GM12878 (cell line): ENCODE measurements around the gene RNU1-2. TPM values are rescaled to one million over a fixed set of nuclear protein-coding genes. Genes with fewer than 3 reads are reported as not detected.
"Not testable (repeated sequence)": the region's sequence is repeated elsewhere in the genome, so short reads cannot be mapped to it uniquely, and the experiment has no call there.

ENCODE experiments used
- ATAC-seq: fragments of 200-7000 bp; cut with Tn5 transposase; 3 replicates; pipeline ENCODE4 v1.9.1; 2020; ENCODE audit warnings: mild to moderate bottlenecking, moderate library complexity
- BruUV-seq: library from RNA; stranded (reverse); fragments of 400-500 nt; replicated peaks from 2 replicates; lab custom pipeline; 2021; lab: Mats Ljungman, UMichigan
- CTCF ChIA-PET: fragments of 300-600 bp; sonication (Branson Sonifier 250); formaldehyde crosslinking; extraction: SDS; loops from one replicate; lab custom pipeline; 2021; ENCODE audit warnings: inconsistent platforms; lab: Yijun Ruan, JAX
- POLR2A ChIA-PET: fragments of 350-600 bp; formaldehyde crosslinking; extraction: SDS; loops from one replicate; lab custom pipeline; 2021; ENCODE audit warnings: inconsistent platforms; lab: Charles Lee
- RAD21 ChIA-PET: fragments of 300-600 bp; sonication (Branson Sonifier 250); formaldehyde crosslinking; loops from one replicate; lab custom pipeline; 2023; ENCODE audit warnings: antibody characterized with exemption; ENCODE audit not compliant: unreplicated experiment; lab: Charles Lee
- SMC1A ChIA-PET: fragments of 300-600 bp; sonication (Branson Sonifier 250); formaldehyde crosslinking; loops from one replicate; lab custom pipeline; 2023; ENCODE audit not compliant: unreplicated experiment, uncharacterized antibody; lab: Charles Lee
- DNase-seq: peaks from one replicate; pipeline ENCODE4 v3.0.0-alpha.2; 2011; ENCODE audit warnings: low read depth, low spot score
- FAIRE-seq: peaks from 3 replicates; lab custom pipeline; 2011; peaks lifted over from hg19 to GRCh38; lab: Jason Lieb, UNC
- H2AFZ ChIP-seq: 2 replicates; pipeline ENCODE4 v1.6.0; 2011; ENCODE audit warnings: low read depth, low read length, control low read depth; ENCODE audit not compliant: control insufficient read depth
- H3K27ac ChIP-seq: 2 replicates; pipeline ENCODE4 v1.5.1; 2011; ENCODE audit warnings: control low read depth; ENCODE audit not compliant: control insufficient read depth, insufficient read depth
- H3K27me3 ChIP-seq, 2 experiments: replicated peaks in 1 of 2; 2 replicates each; pipeline versions ENCODE4 v1.6.0 to v1.6.1; 2011; ENCODE audit warnings: low read length in 1 of 2; ENCODE audit not compliant: control insufficient read depth in 2 of 2, insufficient read depth in 2 of 2
- H3K36me3 ChIP-seq, 2 experiments: 2 replicates each; pipeline ENCODE4 v1.5.1; 2011; ENCODE audit warnings: low read length in 1 of 2; ENCODE audit not compliant: control insufficient read depth in 2 of 2, insufficient read depth in 2 of 2
- H3K4me1 ChIP-seq: 2 replicates; pipeline ENCODE4 v1.6.1; 2011; ENCODE audit warnings: mild to moderate bottlenecking, low read length, moderate library complexity, mixed read lengths; ENCODE audit not compliant: control insufficient read depth, insufficient read depth
- H3K4me2 ChIP-seq: 2 replicates; pipeline ENCODE4 v1.6.0; 2011; ENCODE audit warnings: control low read depth; ENCODE audit not compliant: control insufficient read depth, insufficient read depth
- H3K4me3 ChIP-seq: fragments of 200-600 bp; sonication (generic); 2 replicates; pipeline ENCODE4 v1.5.1; 2016
- H3K79me2 ChIP-seq: 2 replicates; pipeline ENCODE4 v1.6.0; 2011; ENCODE audit warnings: low read length; ENCODE audit not compliant: control insufficient read depth, insufficient read depth
- H3K9ac ChIP-seq: 2 replicates; pipeline ENCODE4 v1.8.0; 2011; ENCODE audit warnings: low read length, control low read depth, mixed read lengths; ENCODE audit not compliant: control insufficient read depth, insufficient read depth
- H3K9me3 ChIP-seq: replicated peaks from 3 replicates; pipeline ENCODE4 v1.5.1; 2011; ENCODE audit warnings: mild to moderate bottlenecking, low read length; ENCODE audit not compliant: control insufficient read depth, insufficient read depth
- H4K20me1 ChIP-seq: 2 replicates; pipeline ENCODE4 v1.6.0; 2011; ENCODE audit not compliant: control insufficient read depth, insufficient read depth
- SREBF2 ChIP-seq: IDR thresholded peaks from 2 replicates; pipeline ENCODE4 v1.6.1; 2012; ENCODE audit warnings: mild to moderate bottlenecking, low read length
- ZNF24 ChIP-seq: fragments of 450-650 bp; IDR thresholded peaks from 2 replicates; pipeline ENCODE4 v1.6.1; 2017; ENCODE audit warnings: antibody characterized with exemption, mild to moderate bottlenecking
- WGBS: methylation state at CpG from one replicate; pipeline ENCODE4 v1.1.6; 2016; ENCODE audit warnings: low lambda C conversion rate; ENCODE audit not compliant: insufficient replicate concordance, insufficient coverage; ENCODE audit errors: missing lambda C conversion rate; 5-methylcytosine and 5-hydroxymethylcytosine counted together
- in situ Hi-C: fragments of 300-500 bp; cut with MboI; formaldehyde crosslinking; loops from 9 replicates; pipeline ENCODE4 v1.14.3; 2018; ENCODE audit warnings: mixed read lengths
- intact Hi-C: fragments of 100-400 bp; cut with micrococcal nuclease; formaldehyde crosslinking; loops from one replicate; pipeline ENCODE4 v1.14.2; 2022; ENCODE audit not compliant: unreplicated experiment
- polyA plus RNA-seq, 11 experiments: library from polyadenylated mRNA; depleted of rRNA in 4 of 11; unstranded in 6 of 11; stranded (reverse) in 5 of 11; fragments of >200 nt; fragmentation: Nextera tagmentation in 4 of 11; fragmentation: Illumina TruSeq in 1 of 11; extraction: Ambion mirVana in 4 of 11; extraction: Trizol in 1 of 11; gene quantifications; 1 replicate in 1 of 11; 2 replicates in 10 of 11; pipeline versions ENCODE4 v1.2.1 to v1.2.3, GENCODE V29; 2011 to 2016; ENCODE audit warnings: inconsistent platforms in 2 of 11, missing spikeins in 2 of 11, low read depth in 1 of 11
- total RNA-seq, 4 experiments: library from RNA; depleted of rRNA in 3 of 4; stranded (reverse); fragments of >200 nt in 3 of 4; fragmentation: Illumina TruSeq in 1 of 4; extraction: Trizol in 1 of 4; gene quantifications; 2 replicates each; pipeline versions ENCODE4 v1.2.1 to v1.2.3, GENCODE V29; 2013 to 2021

The RNU1-2 gene
- total and polyA plus RNA-seq, 10 of the 15 experiments (the other 5 are each of a cell fraction or from before 2014, with no cell fraction given): under 0.01 to 20,946 (median 4.7) TPM; not detected in 2

DNA sequence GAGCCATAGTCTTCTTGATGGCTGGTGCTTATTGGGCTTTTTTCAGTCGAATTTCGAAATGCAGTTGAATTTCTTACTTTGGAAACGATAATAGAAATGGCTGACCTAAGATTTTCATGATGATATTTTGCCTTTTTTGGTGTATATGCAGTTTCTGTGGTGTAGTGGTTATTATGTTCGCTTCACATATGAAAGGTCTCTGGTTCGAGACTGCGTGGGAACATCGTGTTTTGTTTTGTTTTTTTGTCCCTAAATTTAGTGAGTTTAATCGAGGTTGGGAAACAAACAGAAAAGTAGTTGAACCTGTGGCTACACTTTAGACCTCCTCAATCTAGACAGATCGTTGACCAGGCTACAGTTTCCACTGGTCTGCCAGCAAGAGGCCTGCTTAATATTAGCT is 35.7 kb upstream of the RNU1-2 start:
- H3K9me3 ChIP-seq, CTCF ChIA-PET, H3K27ac ChIP-seq, H3K4me3 ChIP-seq, DNase-seq, intact Hi-C loops, H4K20me1 ChIP-seq, H3K4me1 ChIP-seq, FAIRE-seq, SMC1A ChIA-PET, ATAC-seq, H3K4me2 ChIP-seq, POLR2A ChIA-PET, H3K36me3 ChIP-seq, RAD21 ChIA-PET, in situ Hi-C loops, BruUV-seq, H3K27me3 ChIP-seq, H3K79me2 ChIP-seq, H2AFZ ChIP-seq, H3K9ac ChIP-seq: not testable (repeated sequence)
- 49% methylated on average over 7 of the region's 9 CpGs for WGBS

DNA sequence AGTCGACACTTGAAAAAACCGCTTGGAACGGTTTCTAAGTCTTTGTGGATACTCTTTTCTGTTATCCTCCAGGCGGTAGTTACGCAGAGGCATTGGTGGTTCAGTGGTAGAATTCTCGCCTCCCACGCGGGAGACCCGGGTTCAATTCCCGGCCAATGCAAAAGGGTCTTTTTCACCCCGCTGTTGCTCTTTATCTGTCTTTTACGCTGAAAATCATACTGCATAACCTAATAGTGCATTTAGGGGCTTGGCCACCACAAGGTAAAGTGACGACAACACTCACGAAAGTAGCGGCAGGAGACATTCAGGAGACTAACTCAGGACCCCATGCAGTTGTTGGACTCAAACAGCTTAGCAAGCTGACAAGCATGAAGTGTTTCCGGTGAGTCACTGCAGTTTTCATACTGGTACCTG is 33.9 kb upstream of the RNU1-2 start:
- DNase-seq, H3K4me3 ChIP-seq, H3K79me2 ChIP-seq, intact Hi-C loops, BruUV-seq, in situ Hi-C loops, H3K9ac ChIP-seq, FAIRE-seq, POLR2A ChIA-PET, H3K27ac ChIP-seq, H3K36me3 ChIP-seq, H3K27me3 ChIP-seq, SMC1A ChIA-PET, CTCF ChIA-PET, H3K9me3 ChIP-seq, H3K4me1 ChIP-seq, H4K20me1 ChIP-seq, RAD21 ChIA-PET, H2AFZ ChIP-seq, H3K4me2 ChIP-seq: not testable (repeated sequence)
- 71% methylated on average over 12 of the region's 16 CpGs for WGBS
- ATAC-seq: peak; percentile 93
- 0 out of 2 replicates have a peak, but pooled peaks have one; percentile 34 for TF ChIP-seq ZNF24
- TF ChIP-seq SREBF2: peak; percentile 67

GRCh38 chr1:16862415-16862814 is 33.4 kb upstream of the RNU1-2 start:
- H3K4me2 ChIP-seq, CTCF ChIA-PET: not testable (repeated sequence)

More at GRCh38 chr1:16862415-16862814, 33.4 kb upstream of the RNU1-2 start:
- H3K9ac ChIP-seq, H3K9me3 ChIP-seq, intact Hi-C loops, ATAC-seq, H3K4me3 ChIP-seq, RAD21 ChIA-PET, H3K4me1 ChIP-seq, H2AFZ ChIP-seq, POLR2A ChIA-PET, in situ Hi-C loops, SMC1A ChIA-PET, H3K79me2 ChIP-seq, H4K20me1 ChIP-seq, DNase-seq, FAIRE-seq, H3K27ac ChIP-seq, H3K36me3 ChIP-seq, BruUV-seq, H3K27me3 ChIP-seq: not testable (repeated sequence)
- WGBS: 94% methylated on average over 22 of the region's 25 CpGs
